ENCODE results near the gene PDXK. TPM values are rescaled to one million over a fixed set of nuclear protein-coding genes. Genes with fewer than 3 reads are reported as not detected.

PDXK gene
- polyA plus RNA-seq, 4 donors, result 65.4 to 105 (median 67.6) TPM

- Histone ChIP-seq H3K4me1 (ENCODE audit: control insufficient read depth in 3 of 3, insufficient read depth in 2 of 3, low read depth in 1 of 3, low read length in 2 of 3) (peaks cover 0 to 7% (median 2%) of the 10 kb centered on the region in 3 donors), H3K27me3 (ENCODE audit: control insufficient read depth in 3 of 3, insufficient read depth in 3 of 3, low read length in 3 of 3) (no peaks in the 10 kb centered on the region), H3K27ac (ENCODE audit: low read depth in 1 of 3, low read length in 2 of 3) (peak overlapping the region in 1 of 3 donors; percentile 33), H3K36me3 (ENCODE audit: control insufficient read depth in 3 of 3, insufficient read depth in 2 of 3, low read depth in 1 of 3, low read length in 3 of 3) (peaks cover 2 to 42% (median 4%) of the 10 kb centered on the region in 3 donors), H3K9me3 (ENCODE audit: control insufficient read depth in 2 of 2, insufficient read depth in 1 of 2, low read depth in 1 of 2, low read length in 1 of 2) (no peaks in the 10 kb centered on the region), H3K4me3 (ENCODE audit: low read depth in 1 of 3, low read length in 3 of 3) (peak overlapping the region; percentile 71 to 92 (median 84))
- DNase-seq (no peak), FAIRE-seq (no peak)
- WGBS, 3 donors, result 5 to 11% (median 7%) methylated on average over 13 of the region's 13 CpGs
Observed at GRCh38 chr21:43790010-43790524, 71.1 kb downstream of the PDXK start.

DNA sequence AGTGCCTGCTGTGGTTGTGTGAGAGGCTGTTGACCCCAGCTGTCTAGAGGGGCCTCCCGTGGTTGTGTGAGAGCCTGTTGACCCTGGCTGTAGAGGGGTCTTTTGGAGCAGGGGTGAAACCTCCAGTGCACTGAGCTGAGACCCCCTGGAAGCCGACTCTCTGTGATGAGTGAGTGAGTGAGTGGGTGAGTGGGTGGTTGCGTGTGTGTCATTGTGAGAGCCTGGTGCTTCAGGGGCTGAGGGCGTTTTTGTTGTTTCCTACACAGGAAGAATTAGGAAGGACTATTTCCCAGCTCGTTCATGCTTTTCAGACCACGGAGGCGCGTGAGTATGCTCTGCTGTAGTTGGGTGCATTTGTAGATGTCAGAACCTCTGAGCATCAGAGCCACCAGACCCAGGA is 73.5 kb downstream of the PDXK start:
- Histone ChIP-seq H3K4me3 (ENCODE audit: low read depth in 1 of 3, low read length in 3 of 3) (no peak overlapping the region), H3K36me3 (ENCODE audit: control insufficient read depth in 3 of 3, insufficient read depth in 2 of 3, low read depth in 1 of 3, low read length in 3 of 3) (peaks cover 4 to 66% (median 5%) of the 10 kb centered on the region in 3 donors), H3K9me3 (ENCODE audit: control insufficient read depth in 2 of 2, insufficient read depth in 1 of 2, low read depth in 1 of 2, low read length in 1 of 2) (no peaks in the 10 kb centered on the region), H3K27ac (ENCODE audit: low read depth in 1 of 3, low read length in 2 of 3) (no peak overlapping the region), H3K27me3 (ENCODE audit: control insufficient read depth in 3 of 3, insufficient read depth in 3 of 3, low read length in 3 of 3) (no peaks in the 10 kb centered on the region), H3K4me1 (ENCODE audit: control insufficient read depth in 3 of 3, insufficient read depth in 2 of 3, low read depth in 1 of 3, low read length in 2 of 3) (peaks cover 0 to 7% (median 2%) of the 10 kb centered on the region in 3 donors)
- FAIRE-seq (no peak), DNase-seq (no peak)
- 86 to 92% (median 88%) methylated on average over 8 of the region's 8 CpGs for WGBS, 3 donors

GRCh38 chr21:43793243-43793642 is 74.3 kb downstream of the PDXK start:
- FAIRE-seq (no peak), DNase-seq (no peak)
- H3K36me3 ChIP-seq (ENCODE audit: control insufficient read depth in 3 of 3, insufficient read depth in 2 of 3, low read depth in 1 of 3, low read length in 3 of 3), result peaks cover 4 to 74% (median 6%) of the 10 kb centered on the region in 3 donors
- H3K4me1 ChIP-seq (ENCODE audit: control insufficient read depth in 3 of 3, insufficient read depth in 2 of 3, low read depth in 1 of 3, low read length in 2 of 3), result peaks cover 0 to 7% (median 2%) of the 10 kb centered on the region in 3 donors
- H3K27me3 ChIP-seq (ENCODE audit: control insufficient read depth in 3 of 3, insufficient read depth in 3 of 3, low read length in 3 of 3), result no peaks in the 10 kb centered on the region
- no peaks in the 10 kb centered on the region for H3K9me3 ChIP-seq (ENCODE audit: control insufficient read depth in 2 of 2, insufficient read depth in 1 of 2, low read depth in 1 of 2, low read length in 1 of 2)
- no peak overlapping the region for H3K27ac ChIP-seq (ENCODE audit: low read depth in 1 of 3, low read length in 2 of 3)
- no peak overlapping the region for H3K4me3 ChIP-seq (ENCODE audit: low read depth in 1 of 3, low read length in 3 of 3)
- 96% methylated on average over 15 to 16 of the region's 16 CpGs for WGBS, 3 donors

GRCh38 chr21:43794311-43794710 is 75.4 kb downstream of the PDXK start:
- Histone ChIP-seq H3K4me1 (ENCODE audit: control insufficient read depth in 3 of 3, insufficient read depth in 2 of 3, low read depth in 1 of 3, low read length in 2 of 3) (peaks cover 0 to 7% (median 2%) of the 10 kb centered on the region in 3 donors), H3K36me3 (ENCODE audit: control insufficient read depth in 3 of 3, insufficient read depth in 2 of 3, low read depth in 1 of 3, low read length in 3 of 3) (peaks cover 4 to 85% (median 6%) of the 10 kb centered on the region in 3 donors), H3K27ac (ENCODE audit: low read depth in 1 of 3, low read length in 2 of 3) (no peak overlapping the region), H3K4me3 (ENCODE audit: low read depth in 1 of 3, low read length in 3 of 3) (no peak overlapping the region), H3K27me3 (ENCODE audit: control insufficient read depth in 3 of 3, insufficient read depth in 3 of 3, low read length in 3 of 3) (no peaks in the 10 kb centered on the region), H3K9me3 (ENCODE audit: control insufficient read depth in 2 of 2, insufficient read depth in 1 of 2, low read depth in 1 of 2, low read length in 1 of 2) (no peaks in the 10 kb centered on the region)
- 83 to 95% (median 90%) methylated on average over 12 of the region's 12 CpGs for WGBS, 3 donors
- DNase-seq (no peak), FAIRE-seq (no peak)

DNA sequence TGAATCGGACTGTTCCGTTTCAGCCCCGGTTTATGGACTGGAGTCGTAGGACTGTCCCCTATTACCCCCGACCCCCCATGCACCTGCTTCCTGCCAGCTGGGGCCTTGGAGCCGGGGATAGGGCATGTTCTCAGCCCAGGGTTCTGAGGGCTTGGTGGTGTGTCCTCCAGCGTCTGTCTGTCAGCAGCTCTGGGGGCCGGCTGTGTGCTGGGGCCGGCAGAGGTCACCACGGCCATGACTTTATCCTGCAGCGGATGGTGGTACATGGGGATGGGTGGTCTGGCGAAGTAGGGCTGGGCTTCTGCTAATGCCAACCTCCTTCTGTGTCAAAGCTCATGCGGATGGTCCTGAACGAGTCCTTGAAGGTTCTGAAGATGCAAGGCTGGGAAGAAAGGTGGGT is 75.9 kb downstream of the PDXK start:
- WGBS, 3 donors, result 91 to 92% (median 92%) methylated on average over 14 of the region's 14 CpGs
- no peak for DNase-seq
- no peak overlapping the region for H3K4me3 ChIP-seq (ENCODE audit: low read depth in 1 of 3, low read length in 3 of 3)
- H3K9me3 ChIP-seq (ENCODE audit: control insufficient read depth in 2 of 2, insufficient read depth in 1 of 2, low read depth in 1 of 2, low read length in 1 of 2), result no peaks in the 10 kb centered on the region
- no peak for FAIRE-seq
- H3K36me3 ChIP-seq (ENCODE audit: control insufficient read depth in 3 of 3, insufficient read depth in 2 of 3, low read depth in 1 of 3, low read length in 3 of 3), result peaks cover 4 to 90% (median 6%) of the 10 kb centered on the region in 3 donors
- no peak overlapping the region for H3K27ac ChIP-seq (ENCODE audit: low read depth in 1 of 3, low read length in 2 of 3)
- no peaks in the 10 kb centered on the region for H3K27me3 ChIP-seq (ENCODE audit: control insufficient read depth in 3 of 3, insufficient read depth in 3 of 3, low read length in 3 of 3)
- H3K4me1 ChIP-seq (ENCODE audit: control insufficient read depth in 3 of 3, insufficient read depth in 2 of 3, low read depth in 1 of 3, low read length in 2 of 3), result peaks cover 0 to 7% (median 2%) of the 10 kb centered on the region in 3 donors

DNA sequence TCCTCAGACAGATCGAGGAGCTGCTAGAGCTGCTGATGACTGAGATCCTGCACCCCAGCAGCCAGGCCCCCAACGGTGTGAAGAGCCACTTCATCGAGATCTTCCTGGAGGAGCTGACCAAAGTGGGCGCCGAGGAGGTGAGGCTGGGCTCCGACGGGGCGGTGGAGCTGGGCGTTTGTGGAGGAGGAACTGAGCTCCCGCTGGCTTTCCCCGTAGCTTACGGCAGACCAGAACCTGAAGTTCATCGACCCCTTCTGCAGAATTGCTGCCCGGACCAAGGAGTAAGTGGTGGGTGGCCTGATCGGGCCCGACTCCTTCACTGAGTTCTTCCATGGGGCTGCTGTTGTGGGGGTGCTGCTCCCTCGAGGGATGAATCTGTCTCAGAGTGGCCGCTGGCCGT is 78.5 kb downstream of the PDXK start:
- no peak for DNase-seq
- Histone ChIP-seq H3K4me1 (ENCODE audit: control insufficient read depth in 3 of 3, insufficient read depth in 2 of 3, low read depth in 1 of 3, low read length in 2 of 3) (no peaks in the 10 kb centered on the region), H3K4me3 (ENCODE audit: low read depth in 1 of 3, low read length in 3 of 3) (no peak overlapping the region), H3K27ac (ENCODE audit: low read depth in 1 of 3, low read length in 2 of 3) (no peak overlapping the region), H3K27me3 (ENCODE audit: control insufficient read depth in 3 of 3, insufficient read depth in 3 of 3, low read length in 3 of 3) (no peaks in the 10 kb centered on the region), H3K36me3 (ENCODE audit: control insufficient read depth in 3 of 3, insufficient read depth in 2 of 3, low read depth in 1 of 3, low read length in 3 of 3) (peaks cover 7 to 100% (median 8%) of the 10 kb centered on the region in 3 donors), H3K9me3 (ENCODE audit: control insufficient read depth in 2 of 2, insufficient read depth in 1 of 2, low read depth in 1 of 2, low read length in 1 of 2) (no peaks in the 10 kb centered on the region)
- no peak for FAIRE-seq
- 91 to 94% (median 93%) methylated on average over 19 of the region's 19 CpGs for WGBS, 3 donors

GRCh38 chr21:43797925-43798715 is 79.2 kb downstream of the PDXK start:
- 93 to 94% (median 94%) methylated on average over 30 of the region's 30 CpGs for WGBS, 3 donors
- H3K9me3 ChIP-seq (ENCODE audit: control insufficient read depth in 2 of 2, insufficient read depth in 1 of 2, low read depth in 1 of 2, low read length in 1 of 2), result no peaks in the 10 kb centered on the region
- FAIRE-seq, result no peak
- no peak overlapping the region for H3K4me3 ChIP-seq (ENCODE audit: low read depth in 1 of 3, low read length in 3 of 3)
- peaks cover 4 to 100% (median 8%) of the 10 kb centered on the region in 3 donors for H3K36me3 ChIP-seq (ENCODE audit: control insufficient read depth in 3 of 3, insufficient read depth in 2 of 3, low read depth in 1 of 3, low read length in 3 of 3)
- H3K4me1 ChIP-seq (ENCODE audit: control insufficient read depth in 3 of 3, insufficient read depth in 2 of 3, low read depth in 1 of 3, low read length in 2 of 3), result no peaks in the 10 kb centered on the region
- H3K27ac ChIP-seq (ENCODE audit: low read depth in 1 of 3, low read length in 2 of 3), result no peak overlapping the region
- no peaks in the 10 kb centered on the region for H3K27me3 ChIP-seq (ENCODE audit: control insufficient read depth in 3 of 3, insufficient read depth in 3 of 3, low read length in 3 of 3)
- DNase-seq, result no peak

DNA sequence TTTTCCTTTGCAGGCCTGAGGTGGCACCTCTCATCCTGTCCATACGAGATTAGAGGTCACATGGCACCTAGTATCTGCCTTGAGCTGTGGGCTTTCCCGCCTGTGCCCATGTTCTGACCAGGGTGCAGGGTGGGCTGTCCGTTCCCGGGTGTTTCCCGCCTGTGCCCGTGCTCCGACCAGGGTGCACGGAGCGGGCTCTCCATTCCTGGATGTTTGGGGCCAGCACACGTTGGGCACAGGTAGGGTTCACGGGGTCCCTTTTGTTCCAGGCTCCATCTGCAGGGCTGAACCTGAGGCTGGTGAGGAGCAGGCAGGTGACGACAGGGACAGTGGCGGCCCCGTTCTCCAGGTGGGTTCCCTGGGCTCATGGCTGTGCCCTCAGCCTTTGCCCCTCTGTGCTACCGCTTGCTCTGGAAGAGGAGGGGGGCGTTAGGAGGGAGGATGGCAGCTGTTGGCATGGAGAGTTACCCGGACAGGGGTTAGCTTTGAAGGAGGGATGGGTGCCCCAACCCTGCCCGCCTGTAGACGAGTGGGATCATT is 80.4 kb downstream of the PDXK start:
- DNase-seq (no peak), FAIRE-seq (no peak)
- Histone ChIP-seq H3K4me1 (ENCODE audit: control insufficient read depth in 3 of 3, insufficient read depth in 2 of 3, low read depth in 1 of 3, low read length in 2 of 3) (no peaks in the 10 kb centered on the region), H3K27me3 (ENCODE audit: control insufficient read depth in 3 of 3, insufficient read depth in 3 of 3, low read length in 3 of 3) (no peaks in the 10 kb centered on the region), H3K9me3 (ENCODE audit: control insufficient read depth in 2 of 2, insufficient read depth in 1 of 2, low read depth in 1 of 2, low read length in 1 of 2) (no peaks in the 10 kb centered on the region), H3K36me3 (ENCODE audit: control insufficient read depth in 3 of 3, insufficient read depth in 2 of 3, low read depth in 1 of 3, low read length in 3 of 3) (peaks cover 4 to 100% (median 8%) of the 10 kb centered on the region in 3 donors), H3K27ac (ENCODE audit: low read depth in 1 of 3, low read length in 2 of 3) (no peak overlapping the region), H3K4me3 (ENCODE audit: low read depth in 1 of 3, low read length in 3 of 3) (no peak overlapping the region)
- 93 to 94% (median 93%) methylated on average over 19 of the region's 19 CpGs for WGBS, 3 donors
